Endodermal cell (in vitro differentiated cells): ENCODE results near the gene ADGRD1. TPM values are rescaled to one million over a fixed set of nuclear protein-coding genes. Genes with fewer than 3 reads are reported as not detected.

Source experiments
- DNase-seq: peaks from one replicate; pipeline ENCODE4 v3.0.0-alpha.2; 2017
- H3K27ac ChIP-seq: 2 replicates; pipeline ENCODE4 v1.5.1; 2013; ENCODE audit warnings: mild to moderate bottlenecking, low read depth, low read length, moderate library complexity
- H3K27me3 ChIP-seq: 2 replicates; pipeline ENCODE4 v1.6.1; 2013; ENCODE audit warnings: mild to moderate bottlenecking, low read length, moderate library complexity; ENCODE audit not compliant: insufficient read depth, control insufficient read depth, poor library complexity, severe bottlenecking
- H3K36me3 ChIP-seq: 2 replicates; pipeline ENCODE4 v1.7.0; 2013; ENCODE audit warnings: mild to moderate bottlenecking, low read length, moderate library complexity; ENCODE audit not compliant: control insufficient read depth, insufficient read depth
- H3K4me1 ChIP-seq: one replicate; pipeline ENCODE4 v1.7.0; 2013; ENCODE audit warnings: low read length; ENCODE audit not compliant: control insufficient read depth, insufficient read depth
- H3K4me3 ChIP-seq: 2 replicates; pipeline ENCODE4 v1.5.1; 2013; ENCODE audit warnings: mild to moderate bottlenecking, low read length, moderate library complexity
- H3K9ac ChIP-seq: 2 replicates; pipeline ENCODE4 v1.6.1; 2013; ENCODE audit warnings: mild to moderate bottlenecking, low read length, moderate library complexity; ENCODE audit not compliant: poor library complexity, severe bottlenecking; ENCODE audit errors: extremely low read depth
- H3K9me3 ChIP-seq: 2 replicates; pipeline ENCODE4 v1.6.1; 2013; ENCODE audit warnings: mild to moderate bottlenecking, low read length, moderate library complexity; ENCODE audit not compliant: control insufficient read depth
- H3K27ac Mint-ChIP-seq: 2 replicates; pipeline ENCODE4 v1.8.0; 2020; ENCODE audit warnings: mixed read lengths
- H3K27me3 Mint-ChIP-seq: 2 replicates; pipeline ENCODE4 v1.8.0; 2021; ENCODE audit warnings: mild to moderate bottlenecking, mixed read lengths; ENCODE audit not compliant: insufficient read depth
- H3K36me3 Mint-ChIP-seq: 2 replicates; pipeline ENCODE4 v1.8.0; 2020; ENCODE audit warnings: low read depth, mixed read lengths
- H3K4me1 Mint-ChIP-seq: 2 replicates; pipeline ENCODE4 v1.8.0; 2020; ENCODE audit warnings: mixed read lengths
- H3K4me3 Mint-ChIP-seq: 2 replicates; pipeline ENCODE4 v1.8.0; 2020; ENCODE audit warnings: mild to moderate bottlenecking, moderate library complexity, mixed read lengths
- H3K9me3 Mint-ChIP-seq: 2 replicates; pipeline ENCODE4 v1.8.0; 2020; ENCODE audit warnings: mild to moderate bottlenecking, mixed read lengths
- WGBS, 2 experiments: methylation state at CpG; one replicate each; pipeline versions ENCODE4 v1.1.5 to v1.1.7; 2013; ENCODE audit warnings: missing lambda C conversion rate in 2 of 2, mixed read lengths in 1 of 2; ENCODE audit not compliant: insufficient coverage in 1 of 2, insufficient read length in 1 of 2; 5-methylcytosine and 5-hydroxymethylcytosine counted together
- total RNA-seq, 2 donors: library from RNA; stranded (reverse); fragmentation: NEBNext Ultra II Directional in 1 of 2; extraction: Animal tissue kit (Norgen Biotek cat#: 25700) in 1 of 2; gene quantifications; 2 replicates in 1 of 2; 3 replicates in 1 of 2; pipeline ENCODE4 v1.2.1, GENCODE V29; 2021
- TF ChIP-seq, protein P1 (sequence below): fragments of 200-600 bp; sonication (generic); conservative IDR thresholded peaks from 2 replicates; pipeline ENCODE4 v1.5.0; 2021; ENCODE audit warnings: antibody characterized with exemption, mild to moderate bottlenecking

Gene ADGRD1
- total RNA-seq, 2 donors from 2014 or later: 1.3 to 2.9 TPM

- Mint-ChIP-seq H3K9me3 (no peaks in the 10 kb centered on the region), H3K36me3 (no peaks in the 10 kb centered on the region), H3K27me3 (no peaks in the 10 kb centered on the region), H3K4me1 (peaks cover 26% of the 10 kb centered on the region), H3K27ac (no peak overlapping the region), H3K4me3 (no peak overlapping the region)
- no peak for DNase-seq
- H3K9ac ChIP-seq: no peak overlapping the region
- H3K9me3 ChIP-seq: no peaks in the 10 kb centered on the region
- whole genome bisulfite sequencing, 2 experiments: 82 to 86% methylated on average over 6 to 7 of the region's 7 CpGs
- H3K4me1 ChIP-seq: peaks cover 16% of the 10 kb centered on the region
- H3K27me3 ChIP-seq: no peaks in the 10 kb centered on the region
- TF ChIP-seq, protein P1, sequence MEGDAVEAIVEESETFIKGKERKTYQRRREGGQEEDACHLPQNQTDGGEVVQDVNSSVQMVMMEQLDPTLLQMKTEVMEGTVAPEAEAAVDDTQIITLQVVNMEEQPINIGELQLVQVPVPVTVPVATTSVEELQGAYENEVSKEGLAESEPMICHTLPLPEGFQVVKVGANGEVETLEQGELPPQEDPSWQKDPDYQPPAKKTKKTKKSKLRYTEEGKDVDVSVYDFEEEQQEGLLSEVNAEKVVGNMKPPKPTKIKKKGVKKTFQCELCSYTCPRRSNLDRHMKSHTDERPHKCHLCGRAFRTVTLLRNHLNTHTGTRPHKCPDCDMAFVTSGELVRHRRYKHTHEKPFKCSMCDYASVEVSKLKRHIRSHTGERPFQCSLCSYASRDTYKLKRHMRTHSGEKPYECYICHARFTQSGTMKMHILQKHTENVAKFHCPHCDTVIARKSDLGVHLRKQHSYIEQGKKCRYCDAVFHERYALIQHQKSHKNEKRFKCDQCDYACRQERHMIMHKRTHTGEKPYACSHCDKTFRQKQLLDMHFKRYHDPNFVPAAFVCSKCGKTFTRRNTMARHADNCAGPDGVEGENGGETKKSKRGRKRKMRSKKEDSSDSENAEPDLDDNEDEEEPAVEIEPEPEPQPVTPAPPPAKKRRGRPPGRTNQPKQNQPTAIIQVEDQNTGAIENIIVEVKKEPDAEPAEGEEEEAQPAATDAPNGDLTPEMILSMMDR: no peak
- no peaks in the 10 kb centered on the region for H3K36me3 ChIP-seq
- H3K27ac ChIP-seq: no peak overlapping the region
- no peak overlapping the region for H3K4me3 ChIP-seq
Observed at GRCh38 chr12:130957304-130957621, 3.6 kb downstream of the ADGRD1 start.

DNA sequence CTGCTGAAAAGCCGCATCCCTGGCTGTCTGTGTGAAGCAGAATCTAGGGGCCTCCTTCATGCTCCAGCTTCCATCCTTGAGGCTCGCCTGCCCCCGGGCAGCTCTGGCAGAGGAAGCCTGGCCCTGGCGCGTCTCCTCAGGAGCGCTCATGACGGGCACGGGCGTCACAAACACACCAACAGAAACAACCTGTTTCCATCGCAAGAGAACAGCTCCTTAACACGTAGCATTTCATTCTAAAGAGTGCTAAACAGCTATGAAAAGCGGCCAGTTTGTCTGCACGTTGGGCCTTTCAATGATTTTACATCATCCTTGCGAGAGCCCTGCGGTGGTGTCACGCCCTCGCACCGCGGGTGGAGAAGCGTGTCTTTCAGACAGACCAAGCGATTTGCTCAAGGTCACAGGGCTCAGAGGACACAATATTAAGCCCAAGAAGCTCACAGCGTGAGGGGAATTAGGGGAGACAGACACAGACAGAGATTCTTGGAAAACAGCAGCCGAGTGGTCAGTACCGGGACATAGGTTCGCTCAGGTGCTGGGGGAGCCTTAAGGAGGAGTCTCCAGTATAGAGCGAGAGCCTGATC lies 4.9 kb downstream of the ADGRD1 start:
- no peak overlapping the region for H3K9ac ChIP-seq
- no peaks in the 10 kb centered on the region for H3K9me3 Mint-ChIP-seq
- H3K4me1 Mint-ChIP-seq: peaks cover 13% of the 10 kb centered on the region
- H3K9me3 ChIP-seq: no peaks in the 10 kb centered on the region
- no peaks in the 10 kb centered on the region for H3K36me3 ChIP-seq
- H3K27ac ChIP-seq: peak overlapping the region; percentile 58
- H3K27me3 Mint-ChIP-seq: no peaks in the 10 kb centered on the region
- H3K4me3 Mint-ChIP-seq: no peak overlapping the region
- H3K27me3 ChIP-seq: no peaks in the 10 kb centered on the region
- peaks cover 7% of the 10 kb centered on the region for H3K4me1 ChIP-seq
- TF ChIP-seq, protein P1: no peak
- no peak overlapping the region for H3K27ac Mint-ChIP-seq
- no peaks in the 10 kb centered on the region for H3K36me3 Mint-ChIP-seq
- no peak overlapping the region for H3K4me3 ChIP-seq
- WGBS, 2 experiments: 77 to 93% methylated on average over 18 to 26 of the region's 26 CpGs
- DNase-seq: no peak

GRCh38 chr12:130959632-130960031 lies 5.9 kb downstream of the ADGRD1 start:
- no peak for DNase-seq
- Histone ChIP-seq H3K27ac (no peak overlapping the region), H3K27me3 (no peaks in the 10 kb centered on the region), H3K9me3 (no peaks in the 10 kb centered on the region), H3K36me3 (no peaks in the 10 kb centered on the region), H3K4me1 (peaks cover 3% of the 10 kb centered on the region), H3K4me3 (no peak overlapping the region), H3K9ac (no peak overlapping the region)
- H3K4me3 Mint-ChIP-seq: no peak overlapping the region
- H3K27ac Mint-ChIP-seq: no peak overlapping the region
- H3K9me3 Mint-ChIP-seq: no peaks in the 10 kb centered on the region
- H3K27me3 Mint-ChIP-seq: no peaks in the 10 kb centered on the region
- TF ChIP-seq, protein P1: no peak
- 93 to 95% methylated on average over 5 to 8 of the region's 8 CpGs for WGBS, 2 experiments
- H3K36me3 Mint-ChIP-seq: no peaks in the 10 kb centered on the region
- H3K4me1 Mint-ChIP-seq: peaks cover 3% of the 10 kb centered on the region
